Naive thymus-derived CD4-positive, alpha-beta T cell (primary cell): ENCODE data around the gene MAOA. TPM values are rescaled to one million over a fixed set of nuclear protein-coding genes. Genes with fewer than 3 reads are reported as not detected.

Source experiments
- ATAC-seq: fragments of 150-1000 bp; cut with Tn5 transposase; 2 replicates; pipeline ENCODE4 v1.10.0; 2021; ENCODE audit warnings: mild to moderate bottlenecking, moderate library complexity
- CTCF ChIA-PET: fragments of 350-600 bp; sonication (Branson Sonifier 250); formaldehyde crosslinking; loops from one replicate; lab custom pipeline; 2021; ENCODE audit warnings: antibody characterized with exemption; lab: Charles Lee
- POLR2A ChIA-PET: fragments of 350-600 bp; sonication (Branson Sonifier 250); formaldehyde crosslinking; loops from one replicate; lab custom pipeline; 2021; ENCODE audit warnings: antibody characterized with exemption, inconsistent platforms; lab: Charles Lee
- DNase-seq, 9 donors: peaks; one replicate each; pipeline versions ENCODE4 v3.0.0 to v3.0.0-alpha.2; 2020 to 2022; ENCODE audit warnings: mixed read lengths in 1 of 9
- H3K27ac ChIP-seq: one replicate; pipeline ENCODE4 v1.7.0; 2013; ENCODE audit warnings: mild to moderate bottlenecking, low read depth, low read length, moderate library complexity
- H3K27me3 ChIP-seq, 2 donors: one replicate each; pipeline ENCODE4 v1.7.0; 2013; ENCODE audit warnings: low read length in 2 of 2, mild to moderate bottlenecking in 2 of 2, moderate library complexity in 2 of 2; ENCODE audit not compliant: control insufficient read depth in 2 of 2, insufficient read depth in 2 of 2
- H3K36me3 ChIP-seq, 3 experiments: 1 replicate in 2 of 3; 2 replicates in 1 of 3; pipeline ENCODE4 v1.7.0; 2013; ENCODE audit warnings: low read length in 3 of 3, mild to moderate bottlenecking in 3 of 3, moderate library complexity in 1 of 3; ENCODE audit not compliant: insufficient read depth in 3 of 3, control insufficient read depth in 2 of 3
- H3K4me1 ChIP-seq, 2 donors: one replicate each; pipeline ENCODE4 v1.7.0; 2013; ENCODE audit warnings: low read length in 2 of 2, mild to moderate bottlenecking in 2 of 2, moderate library complexity in 1 of 2; ENCODE audit not compliant: control insufficient read depth in 2 of 2, insufficient read depth in 2 of 2
- H3K4me3 ChIP-seq: 2 replicates; pipeline ENCODE4 v1.7.0; 2013; ENCODE audit warnings: mild to moderate bottlenecking, low read length
- H3K9me3 ChIP-seq, 3 experiments: 1 replicate in 2 of 3; 2 replicates in 1 of 3; pipeline ENCODE4 v1.7.0; 2013; ENCODE audit warnings: low read length in 3 of 3; ENCODE audit not compliant: control insufficient read depth in 2 of 3
- H3K27ac Mint-ChIP-seq, 9 donors: one replicate each; pipeline ENCODE4 v1.8.0; 2020 to 2022; ENCODE audit warnings: mixed read lengths in 9 of 9, mild to moderate bottlenecking in 8 of 9, moderate library complexity in 5 of 9, inconsistent platforms in 2 of 9
- H3K27me3 Mint-ChIP-seq, 5 donors: one replicate each; pipeline ENCODE4 v1.8.0; 2021 to 2022; ENCODE audit warnings: mixed read lengths in 5 of 5, mild to moderate bottlenecking in 1 of 5
- H3K36me3 Mint-ChIP-seq, 5 donors: one replicate each; pipeline ENCODE4 v1.8.0; 2020 to 2022; ENCODE audit warnings: mixed read lengths in 5 of 5, mild to moderate bottlenecking in 3 of 5, inconsistent platforms in 1 of 5
- H3K4me1 Mint-ChIP-seq, 7 donors: one replicate each; pipeline ENCODE4 v1.8.0; 2020 to 2022; ENCODE audit warnings: mixed read lengths in 7 of 7, mild to moderate bottlenecking in 3 of 7, inconsistent platforms in 1 of 7
- H3K4me3 Mint-ChIP-seq, 10 donors: one replicate each; pipeline ENCODE4 v1.8.0; 2020 to 2022; ENCODE audit warnings: mild to moderate bottlenecking in 10 of 10, mixed read lengths in 10 of 10, moderate library complexity in 6 of 10, inconsistent platforms in 2 of 10
- H3K9me3 Mint-ChIP-seq, 11 donors: one replicate each; pipeline ENCODE4 v1.8.0; 2020 to 2022; ENCODE audit warnings: mixed read lengths in 11 of 11, mild to moderate bottlenecking in 4 of 11, inconsistent platforms in 1 of 11, moderate library complexity in 1 of 11
- intact Hi-C, 2 donors: fragments of 100-400 bp; cut with micrococcal nuclease; formaldehyde crosslinking; loops; one replicate each; pipeline ENCODE4 v1.15.1; 2023
- polyA plus RNA-seq, 2 donors: library from polyadenylated mRNA; unstranded; fragments of 300-500 nt; fragmentation: Illumina TruSeq; gene quantifications; one replicate each; pipeline ENCODE4 v1.2.3, GENCODE V29; 2021
- total RNA-seq, 6 experiments: library from RNA in 5 of 6; stranded (reverse) in 5 of 6; gene quantifications; 1 replicate in 5 of 6; 2 replicates in 1 of 6; pipeline ENCODE4 v1.2.3 and lab custom pipeline; 2021 to 2026

Gene MAOA
- total and polyA plus RNA-seq, 7 experiments from 2014 or later = 0.67 to 0.75 TPM; not detected in 5

DNA sequence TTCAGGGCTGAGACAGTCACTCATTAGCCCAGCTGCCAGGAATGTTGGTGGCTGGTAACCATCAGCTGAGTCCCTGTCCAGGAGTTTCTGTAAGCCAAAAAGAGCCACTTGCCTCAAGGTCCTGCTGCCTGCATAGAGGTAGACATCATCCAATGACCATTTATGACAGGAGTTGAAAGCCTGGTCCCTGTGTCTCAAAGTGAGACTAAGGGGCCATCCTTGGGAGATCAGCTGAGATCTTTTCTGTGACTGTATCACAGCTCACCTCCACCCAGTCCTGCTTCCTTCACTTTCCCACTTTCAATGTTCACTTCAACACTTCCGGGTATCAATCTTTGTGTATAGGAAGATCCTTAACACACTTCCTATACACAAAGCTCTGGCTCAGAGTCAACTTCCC lies 28.4 kb upstream of the MAOA start:
- no peaks in the 10 kb centered on the region for H3K9me3 ChIP-seq
- Mint-ChIP-seq H3K4me3 (no peak overlapping the region), H3K27ac (no peak overlapping the region), H3K36me3 (no peaks in the 10 kb centered on the region), H3K27me3 (peaks cover 0 to 3% (median 0%) of the 10 kb centered on the region in 5 donors), H3K9me3 (peaks cover 0 to 1% (median 0%) of the 10 kb centered on the region in 11 donors), H3K4me1 (no peaks in the 10 kb centered on the region)
- ATAC-seq = no peak
- no peak for DNase-seq
- no peaks in the 10 kb centered on the region for H3K36me3 ChIP-seq
- intact Hi-C loops = no loop called here
- no peaks in the 10 kb centered on the region for H3K4me1 ChIP-seq
- no peaks in the 10 kb centered on the region for H3K27me3 ChIP-seq
- H3K4me3 ChIP-seq = no peak overlapping the region
- ChIA-PET POLR2A (no interaction called here), CTCF (no interaction called here)
- no peak overlapping the region for H3K27ac ChIP-seq

DNA sequence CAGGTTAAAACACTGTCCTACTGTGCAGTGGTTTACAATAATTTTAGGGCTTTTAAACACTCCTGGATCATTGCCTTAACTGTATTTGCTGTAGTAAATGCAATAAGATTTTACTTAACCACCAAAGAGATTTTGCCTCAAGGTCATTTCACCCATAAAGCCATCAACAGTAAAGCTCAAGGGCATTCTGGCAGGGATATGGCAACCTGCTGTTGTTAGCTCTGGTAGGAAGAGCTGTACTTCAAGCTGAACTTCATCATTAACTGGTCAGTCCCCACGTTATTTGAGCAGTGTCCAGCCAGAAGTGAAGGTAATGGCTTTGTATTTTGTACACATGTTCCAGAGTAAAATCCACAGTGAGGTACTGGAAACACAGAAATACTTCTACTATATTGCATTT lies 26.9 kb upstream of the MAOA start:
- H3K4me3 ChIP-seq = no peak overlapping the region
- DNase-seq (no peak), ATAC-seq (no peak)
- no peak overlapping the region for H3K27ac Mint-ChIP-seq
- ChIA-PET POLR2A (no interaction called here), CTCF (no interaction called here)
- no peaks in the 10 kb centered on the region for H3K4me1 ChIP-seq
- H3K27me3 ChIP-seq = no peaks in the 10 kb centered on the region
- no peaks in the 10 kb centered on the region for H3K36me3 Mint-ChIP-seq
- H3K9me3 Mint-ChIP-seq = no peaks in the 10 kb centered on the region
- intact Hi-C loops = no loop called here
- no peak overlapping the region for H3K4me3 Mint-ChIP-seq
- no peak overlapping the region for H3K27ac ChIP-seq
- H3K36me3 ChIP-seq = no peaks in the 10 kb centered on the region
- no peaks in the 10 kb centered on the region for H3K9me3 ChIP-seq
- H3K4me1 Mint-ChIP-seq = no peaks in the 10 kb centered on the region
- H3K27me3 Mint-ChIP-seq = no peaks in the 10 kb centered on the region

DNA sequence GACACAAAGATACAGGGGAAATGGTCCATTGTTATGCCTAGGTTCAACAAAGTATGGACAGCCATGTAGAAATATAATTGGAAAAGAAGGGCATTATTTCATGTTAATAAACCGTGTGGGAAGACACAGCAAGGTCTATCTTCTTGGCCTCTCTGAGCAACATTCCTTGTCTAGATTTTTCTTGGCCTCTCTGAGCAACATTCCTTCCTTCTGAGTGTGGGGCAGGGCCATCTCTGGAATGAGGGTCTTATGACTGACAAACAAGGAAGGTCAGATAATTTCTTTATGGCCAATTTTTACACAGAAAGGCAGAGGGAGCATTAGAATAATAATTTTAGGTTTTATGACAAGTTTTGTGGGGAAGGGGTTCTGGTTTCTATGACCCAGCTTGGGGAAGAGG lies 24.3 kb upstream of the MAOA start:
- intact Hi-C loops = no loop called here
- H3K4me3 ChIP-seq = no peak overlapping the region
- no peak for DNase-seq
- Mint-ChIP-seq H3K9me3 (no peaks in the 10 kb centered on the region), H3K27ac (no peak overlapping the region), H3K36me3 (no peaks in the 10 kb centered on the region), H3K27me3 (no peaks in the 10 kb centered on the region), H3K4me1 (no peaks in the 10 kb centered on the region), H3K4me3 (no peak overlapping the region)
- H3K36me3 ChIP-seq = no peaks in the 10 kb centered on the region
- no peaks in the 10 kb centered on the region for H3K9me3 ChIP-seq
- H3K27ac ChIP-seq = no peak overlapping the region
- CTCF ChIA-PET = no interaction called here
- no peaks in the 10 kb centered on the region for H3K27me3 ChIP-seq
- POLR2A ChIA-PET = no interaction called here
- no peaks in the 10 kb centered on the region for H3K4me1 ChIP-seq
- ATAC-seq = no peak

DNA sequence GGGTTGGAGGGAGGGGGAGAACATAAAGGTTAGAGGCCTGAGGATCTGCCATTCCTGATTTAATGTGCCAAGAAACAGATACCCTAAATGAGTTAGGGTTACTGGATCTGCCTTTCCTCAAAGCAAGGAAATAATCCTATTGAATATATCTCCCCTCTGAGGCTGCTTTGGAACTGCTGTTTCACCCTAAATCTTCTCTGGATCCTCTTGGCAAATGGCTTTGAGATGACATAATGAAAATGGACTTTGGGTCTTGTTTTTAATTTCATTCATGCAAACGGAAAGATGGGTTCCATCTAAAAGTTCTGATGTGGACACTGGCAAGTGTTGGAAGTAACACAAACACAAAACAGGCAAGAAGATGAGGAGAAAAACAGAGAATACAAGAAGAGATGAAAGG lies 23.0 kb upstream of the MAOA start:
- no peak for DNase-seq
- ATAC-seq = no peak
- Histone ChIP-seq H3K4me1 (no peaks in the 10 kb centered on the region), H3K27ac (no peak overlapping the region), H3K4me3 (no peak overlapping the region), H3K27me3 (no peaks in the 10 kb centered on the region), H3K36me3 (no peaks in the 10 kb centered on the region), H3K9me3 (no peaks in the 10 kb centered on the region)
- H3K4me1 Mint-ChIP-seq = no peaks in the 10 kb centered on the region
- CTCF ChIA-PET = no interaction called here
- H3K4me3 Mint-ChIP-seq = no peak overlapping the region
- POLR2A ChIA-PET = no interaction called here
- intact Hi-C loops = no loop called here
- no peaks in the 10 kb centered on the region for H3K36me3 Mint-ChIP-seq
- H3K27me3 Mint-ChIP-seq = peaks cover 0 to 4% (median 0%) of the 10 kb centered on the region in 5 donors
- H3K27ac Mint-ChIP-seq = no peak overlapping the region
- no peaks in the 10 kb centered on the region for H3K9me3 Mint-ChIP-seq

DNA sequence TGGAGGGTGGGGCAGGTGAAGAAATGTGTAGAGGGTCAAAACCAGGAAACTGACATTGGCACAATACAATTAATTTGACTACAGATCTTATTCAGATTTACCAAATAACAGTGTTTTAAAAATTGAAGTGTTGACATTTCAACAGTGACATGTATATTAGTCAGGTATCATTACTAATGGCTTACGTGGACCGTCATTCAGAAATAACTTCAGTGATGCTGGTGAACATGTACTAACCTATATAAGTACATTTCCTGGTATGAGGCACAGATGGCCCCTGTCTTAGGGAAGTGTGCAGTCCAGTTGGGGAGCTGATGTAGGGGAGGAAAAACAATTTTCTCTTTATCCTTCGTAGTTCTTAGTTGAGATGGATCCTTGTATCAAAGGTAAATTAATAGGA lies 22.3 kb upstream of the MAOA start:
- POLR2A ChIA-PET = no interaction called here
- ATAC-seq (no peak), DNase-seq (no peak)
- H3K27me3 ChIP-seq = no peaks in the 10 kb centered on the region
- no peaks in the 10 kb centered on the region for H3K4me1 Mint-ChIP-seq
- H3K4me3 Mint-ChIP-seq = no peak overlapping the region
- no peaks in the 10 kb centered on the region for H3K9me3 ChIP-seq
- H3K36me3 ChIP-seq = no peaks in the 10 kb centered on the region
- H3K27ac ChIP-seq = no peak overlapping the region
- no peaks in the 10 kb centered on the region for H3K4me1 ChIP-seq
- H3K27me3 Mint-ChIP-seq = peaks cover 0 to 5% (median 0%) of the 10 kb centered on the region in 5 donors
- no peaks in the 10 kb centered on the region for H3K9me3 Mint-ChIP-seq
- CTCF ChIA-PET = no interaction called here
- intact Hi-C loops = no loop called here
- no peak overlapping the region for H3K4me3 ChIP-seq
- H3K36me3 Mint-ChIP-seq = no peaks in the 10 kb centered on the region
- H3K27ac Mint-ChIP-seq = no peak overlapping the region

DNA sequence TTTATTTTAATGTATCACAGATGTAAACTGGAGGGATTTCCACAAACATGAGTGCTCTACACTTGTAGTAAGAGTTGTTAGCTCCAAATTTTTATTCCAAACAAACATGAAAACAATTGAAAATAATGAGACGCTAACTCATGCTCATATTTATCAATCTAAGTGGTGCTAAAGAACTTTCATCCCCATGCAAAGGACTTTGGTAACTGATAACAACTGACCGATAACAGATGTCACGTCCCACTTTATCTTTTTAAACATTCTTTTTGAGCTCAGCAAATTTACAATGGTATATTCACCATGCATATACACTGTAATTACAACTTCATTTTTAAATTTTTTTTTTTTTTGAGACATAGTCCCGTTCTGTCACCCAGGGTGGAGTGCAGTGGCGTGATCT lies 15.6 kb upstream of the MAOA start:
- no peaks in the 10 kb centered on the region for H3K9me3 Mint-ChIP-seq
- Histone ChIP-seq H3K36me3 (no peaks in the 10 kb centered on the region), H3K9me3 (no peaks in the 10 kb centered on the region), H3K4me3 (no peak overlapping the region), H3K4me1 (no peaks in the 10 kb centered on the region), H3K27me3 (no peaks in the 10 kb centered on the region), H3K27ac (no peak overlapping the region)
- CTCF ChIA-PET = no interaction called here
- intact Hi-C loops = no loop called here
- H3K27me3 Mint-ChIP-seq = peaks cover 0 to 5% (median 0%) of the 10 kb centered on the region in 5 donors
- H3K4me3 Mint-ChIP-seq = no peak overlapping the region
- DNase-seq (no peak), ATAC-seq (no peak)
- no peak overlapping the region for H3K27ac Mint-ChIP-seq
- POLR2A ChIA-PET = interaction anchor here (0.7 kb wide), 1 partner anchor 1796 kb away, joined by 3 read pairs; no protein-coding TSS in a partner anchor
- no peaks in the 10 kb centered on the region for H3K36me3 Mint-ChIP-seq
- H3K4me1 Mint-ChIP-seq = peaks cover 0 to 2% (median 0%) of the 10 kb centered on the region in 7 donors

DNA sequence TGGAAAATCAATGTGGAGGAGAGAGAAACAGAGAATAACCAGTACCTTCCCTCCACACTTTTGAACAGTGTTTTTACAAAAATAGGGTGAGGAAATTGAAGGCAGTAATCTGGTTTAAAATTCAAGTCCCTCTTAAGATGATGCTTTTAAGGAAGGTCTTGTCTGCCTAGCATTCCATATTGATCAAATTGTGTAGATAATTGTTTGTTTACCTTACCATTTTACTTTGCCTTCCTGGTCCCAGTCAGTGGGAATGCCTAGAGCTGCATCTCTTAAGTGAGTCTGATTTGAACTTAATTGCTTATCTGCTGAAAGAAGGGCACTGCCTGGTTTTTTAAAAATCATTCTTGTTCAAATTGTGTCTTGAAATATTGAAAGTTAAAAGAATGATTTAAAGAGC lies 14.4 kb upstream of the MAOA start:
- Histone ChIP-seq H3K27ac (no peak overlapping the region), H3K4me3 (no peak overlapping the region), H3K36me3 (no peaks in the 10 kb centered on the region), H3K4me1 (no peaks in the 10 kb centered on the region), H3K27me3 (no peaks in the 10 kb centered on the region), H3K9me3 (no peaks in the 10 kb centered on the region)
- ChIA-PET CTCF (no interaction called here), POLR2A (no interaction called here)
- no peaks in the 10 kb centered on the region for H3K9me3 Mint-ChIP-seq
- peaks cover 0 to 5% (median 0%) of the 10 kb centered on the region in 5 donors for H3K27me3 Mint-ChIP-seq
- no peak overlapping the region for H3K27ac Mint-ChIP-seq
- H3K4me3 Mint-ChIP-seq = no peak overlapping the region
- no peaks in the 10 kb centered on the region for H3K36me3 Mint-ChIP-seq
- no peak for DNase-seq
- ATAC-seq = no peak
- intact Hi-C loops = no loop called here
- H3K4me1 Mint-ChIP-seq = peaks cover 0 to 2% (median 0%) of the 10 kb centered on the region in 7 donors
